Inflammatory macrophage treated with lipopolysaccharide for 4 hours (primary cell): ENCODE data around the gene SSBP4.
"Not testable (repeated sequence)": the region's sequence is repeated elsewhere in the genome, so short reads cannot be mapped to it uniquely, and the experiment has no call there.

Experiments
- DNase-seq: peaks from one replicate; pipeline ENCODE4 v3.0.0-alpha.2; 2020

SSBP4 gene

DNA sequence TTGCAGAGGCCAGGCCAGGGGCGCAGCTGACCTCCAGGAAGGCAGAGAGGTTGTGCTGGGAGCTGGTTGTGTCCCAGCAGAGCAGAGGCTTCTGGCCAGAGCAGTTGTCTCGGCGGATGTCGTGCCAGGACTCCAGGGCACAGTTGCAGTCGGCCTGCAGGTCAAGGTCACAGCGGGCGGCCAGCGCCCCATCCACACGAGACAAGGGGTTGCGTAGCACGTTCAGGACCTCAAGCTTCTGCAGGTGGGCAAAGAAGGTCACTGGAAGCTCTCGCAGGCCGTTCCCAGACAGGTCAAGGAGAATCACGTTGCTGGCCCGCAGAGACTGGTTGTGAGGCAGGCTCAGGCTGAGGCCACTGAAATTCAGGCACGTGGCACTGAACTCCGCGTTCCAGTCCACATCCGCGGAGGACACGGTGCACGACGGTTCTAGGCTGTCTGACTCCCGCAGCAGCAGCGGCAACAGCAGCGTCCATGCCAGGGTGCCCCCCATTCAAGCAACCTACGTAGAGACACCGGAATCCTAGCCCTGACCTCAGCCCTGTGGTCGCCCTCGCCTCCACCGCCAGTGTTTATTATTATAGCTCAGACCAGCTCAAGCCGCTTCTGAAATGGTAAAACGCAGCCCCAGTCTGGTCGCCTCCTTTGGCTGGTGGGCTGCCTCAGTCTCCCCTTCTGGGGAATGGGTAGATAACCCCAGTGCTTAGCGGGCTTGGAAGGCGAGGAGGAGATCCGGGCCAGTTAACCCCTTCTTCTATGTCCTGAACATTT, 22.5 kb upstream of the SSBP4 start:
- DNase-seq, result no peak

DNA sequence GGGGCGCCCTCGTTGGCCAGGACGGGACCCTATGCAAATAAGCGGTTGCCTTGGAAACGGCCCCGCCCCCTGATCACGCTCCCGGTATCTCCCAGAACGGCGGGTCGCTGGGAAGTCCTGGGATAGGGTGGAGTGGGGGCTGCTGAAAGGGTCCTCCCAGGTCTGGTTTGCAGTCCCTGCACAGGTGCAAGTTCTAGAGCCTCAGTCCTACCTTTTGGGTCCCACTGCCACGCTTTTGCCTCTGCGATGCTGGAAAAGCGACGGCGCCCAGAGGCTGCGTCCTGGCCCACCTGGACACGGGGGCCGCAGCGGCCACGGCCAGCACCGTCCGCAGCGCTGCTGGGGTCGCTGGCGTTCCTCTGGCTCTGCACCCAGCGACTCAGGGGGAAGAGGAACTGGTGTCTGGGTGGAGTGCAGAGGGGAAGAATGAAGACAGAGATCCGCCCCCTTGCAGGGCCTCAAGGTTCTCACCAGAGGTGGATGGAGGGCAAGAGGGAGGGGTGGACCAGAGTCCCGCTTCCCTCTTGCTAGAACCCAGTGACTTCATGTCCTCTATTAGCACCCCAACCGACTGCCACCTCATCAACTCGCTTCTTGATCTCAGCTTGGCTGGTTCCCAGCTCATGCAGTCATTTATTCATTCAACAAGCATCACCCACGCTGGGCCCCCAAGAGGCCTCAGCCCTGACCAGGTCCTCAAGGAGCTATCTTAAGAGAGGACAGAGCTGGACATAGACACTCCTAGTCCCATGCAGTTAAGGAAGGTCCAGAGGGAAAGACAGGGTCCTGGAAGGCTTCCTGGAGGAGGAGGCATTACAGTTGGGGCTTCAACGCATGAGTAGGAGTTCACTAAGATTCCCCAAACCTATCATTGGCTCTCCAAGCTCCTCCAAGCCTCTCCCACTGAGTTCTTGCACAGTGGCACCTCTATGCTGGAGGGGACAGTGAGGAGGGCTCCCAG, 21.7 kb upstream of the SSBP4 start, which contains the start of gene LRRC25:
TSS of gene LRRC25 (minus strand) at position 381 of the 961 bp plus-strand sequence. CDS start 659 bp downstream, outside the sequence.
- peak; percentile 96 for DNase-seq

DNA sequence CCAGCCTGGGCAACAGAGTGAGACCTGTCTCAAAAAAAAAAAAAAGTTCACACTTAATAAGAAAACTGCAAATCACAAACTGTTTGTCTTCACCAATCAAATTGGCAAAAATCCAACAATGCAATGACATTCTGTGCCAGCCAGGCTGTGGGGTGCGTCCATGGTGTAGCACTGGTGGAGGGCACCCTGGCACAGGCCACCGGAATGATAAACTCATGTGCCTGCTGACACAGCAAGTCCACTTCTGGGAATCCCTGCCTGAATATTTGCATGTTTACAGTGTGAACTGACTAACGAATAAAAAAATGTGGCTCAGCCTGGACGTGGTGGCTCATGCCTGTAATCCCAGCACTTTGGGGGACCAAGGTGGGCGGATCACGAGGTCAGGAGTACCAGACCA, 20.2 kb upstream of the SSBP4 start:
- DNase-seq, result peak; percentile 73

DNA sequence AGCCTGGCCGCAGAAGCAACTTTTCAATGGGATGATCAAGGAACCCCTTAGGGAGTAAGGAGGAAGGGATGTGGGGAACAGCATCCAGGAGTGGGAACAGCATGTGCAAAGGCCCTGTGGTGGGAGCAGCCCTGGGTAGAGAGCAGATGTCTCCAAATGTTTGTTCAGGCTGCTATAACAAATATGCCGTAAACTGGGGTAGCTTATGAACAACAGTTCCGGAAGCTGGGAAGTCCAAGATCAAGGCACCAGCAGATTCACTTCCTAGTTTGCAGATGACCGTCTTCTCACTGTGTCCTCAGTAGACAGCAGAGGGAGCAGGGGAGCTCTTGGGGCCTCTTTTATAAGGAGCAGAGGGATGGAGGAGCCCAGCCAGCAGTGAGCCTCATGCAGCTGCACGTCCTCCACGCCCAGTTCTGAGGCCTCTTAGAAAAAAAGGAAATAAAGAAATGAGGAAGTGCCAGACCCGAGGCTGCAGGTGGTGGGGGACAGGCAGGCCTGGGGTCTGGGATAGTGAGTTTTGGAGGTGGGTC, 17.6 kb upstream of the SSBP4 start:
- peak; percentile 97 for DNase-seq

DNA sequence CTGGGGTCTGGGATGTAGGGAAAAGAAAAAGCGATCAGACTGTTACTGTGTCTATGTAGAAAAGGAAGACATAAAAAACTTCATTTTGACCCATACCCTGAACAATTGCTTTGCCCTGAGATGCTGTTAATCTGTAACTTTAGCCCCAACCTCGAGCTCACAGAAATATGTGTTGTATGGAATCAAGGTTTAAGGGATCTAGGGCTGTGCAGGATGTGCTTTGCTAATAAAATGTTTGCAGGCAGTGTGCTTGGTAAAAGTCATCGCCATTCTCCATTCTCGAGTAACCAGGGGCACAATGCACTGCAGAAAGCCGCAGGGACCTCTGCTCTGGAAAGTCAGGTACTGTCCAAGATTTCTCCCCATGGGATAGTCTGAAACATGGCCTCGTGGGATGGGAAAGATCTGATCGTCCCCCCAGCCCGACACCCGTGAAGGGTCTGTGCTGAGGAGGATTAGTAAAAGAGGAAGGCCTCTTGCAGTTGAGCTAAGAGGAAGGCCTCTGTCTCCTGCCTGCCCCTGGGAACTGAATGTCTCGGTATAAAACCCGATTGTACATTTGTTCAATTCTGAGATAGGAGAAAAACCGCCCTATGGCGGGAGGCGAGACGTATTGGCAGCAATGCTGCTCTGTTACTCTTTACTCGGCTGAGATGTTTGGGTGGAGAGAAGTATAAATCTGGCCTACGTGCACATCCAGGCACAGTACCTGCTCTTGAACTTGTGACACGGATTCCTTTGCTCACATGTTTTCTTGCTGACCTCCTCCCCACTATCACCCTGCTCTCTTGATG, 16.5 kb upstream of the SSBP4 start:
- not testable (repeated sequence) for DNase-seq

- not testable (repeated sequence) for DNase-seq
These were observed 13.4 kb upstream of the SSBP4 start for GRCh38 chr19:18405754-18406153.

DNA sequence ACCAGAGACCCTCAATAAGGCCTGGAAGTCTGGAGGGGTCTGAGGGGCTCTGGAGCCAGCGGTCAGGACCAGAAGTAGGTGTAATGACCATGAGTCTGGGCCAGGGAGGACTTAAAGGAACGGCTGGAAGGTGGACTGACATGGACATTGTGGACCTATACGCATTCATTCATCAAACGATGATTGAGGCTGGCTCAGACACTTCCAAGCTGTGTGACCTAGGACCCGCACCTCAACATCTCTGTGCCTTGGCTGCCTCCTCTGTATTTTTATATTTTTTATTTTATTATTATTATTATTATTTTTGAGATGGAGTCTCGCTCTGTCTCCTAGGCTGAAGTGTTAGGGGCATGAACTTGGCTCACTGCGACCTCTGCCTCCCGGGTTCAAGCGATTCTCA, 12.4 kb upstream of the SSBP4 start:
- no peak for DNase-seq

GRCh38 chr19:18408053-18408476, 11.1 kb upstream of the SSBP4 start:
- DNase-seq, result peak; percentile 52

GRCh38 chr19:18412610-18413239, 6.5 kb upstream of the SSBP4 start:
- no peak for DNase-seq

- no peak for DNase-seq
These were observed 4.6 kb upstream of the SSBP4 start for GRCh38 chr19:18414504-18415177.

DNA sequence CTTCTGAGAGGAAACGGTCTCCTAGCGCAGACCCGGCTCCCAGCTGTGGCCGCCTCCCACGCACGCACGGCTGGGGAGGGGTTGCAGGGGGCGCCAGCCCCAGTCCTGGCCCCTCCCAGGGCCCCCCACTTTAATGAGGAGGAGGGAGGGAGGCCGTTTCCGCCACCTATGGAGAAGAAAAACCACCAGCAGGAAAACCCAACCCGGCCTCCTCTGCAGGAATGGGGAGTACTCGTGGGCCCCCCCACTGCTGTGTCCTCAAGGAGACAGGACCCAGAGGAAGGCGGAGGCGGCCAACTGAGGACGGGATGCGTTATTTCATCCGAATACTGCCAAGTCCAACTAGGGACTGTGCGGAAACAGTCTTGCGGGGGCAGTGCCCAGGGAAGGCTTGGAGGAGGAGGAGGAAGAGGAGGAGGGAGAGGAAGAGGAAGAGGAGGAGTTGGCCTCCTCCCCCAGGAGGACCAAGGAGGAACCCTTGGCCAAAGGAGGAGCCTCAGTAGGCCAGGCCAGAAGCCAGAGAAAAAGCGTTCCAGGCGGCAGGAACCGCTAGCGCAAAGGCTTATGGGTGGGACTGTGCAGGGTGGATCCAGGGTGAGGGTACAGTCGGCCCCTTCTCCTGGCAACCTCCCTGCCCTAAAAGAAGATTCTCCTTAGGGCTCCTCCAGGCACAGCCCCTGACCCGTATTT, 3.9 kb upstream of the SSBP4 start:
- DNase-seq, result peak; percentile 60

DNA sequence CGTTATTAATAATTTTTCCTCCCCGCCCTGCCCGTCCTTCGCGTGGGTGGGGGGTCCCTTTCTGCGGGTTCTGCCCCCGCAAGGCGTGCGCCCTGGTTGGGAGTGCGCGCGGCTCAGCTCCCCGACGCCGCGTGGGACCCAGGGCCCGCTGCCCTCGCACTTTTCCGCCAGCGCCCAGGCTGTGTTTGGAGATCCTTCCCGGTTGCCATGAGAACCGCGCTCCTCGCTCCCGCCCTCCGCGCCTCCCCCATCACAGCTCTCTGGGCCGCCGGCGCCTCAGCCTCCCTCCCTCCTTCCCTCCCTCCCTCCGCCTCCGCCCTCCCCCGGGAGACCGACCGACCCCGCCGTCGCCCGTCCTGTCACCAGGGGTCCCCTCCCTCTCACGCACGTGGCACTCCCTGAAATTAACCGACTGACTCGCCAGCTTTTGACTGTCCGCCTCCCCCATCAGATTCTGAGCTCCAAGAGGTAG, 2.4 kb upstream of the SSBP4 start:
- peak; percentile 53 for DNase-seq

DNA sequence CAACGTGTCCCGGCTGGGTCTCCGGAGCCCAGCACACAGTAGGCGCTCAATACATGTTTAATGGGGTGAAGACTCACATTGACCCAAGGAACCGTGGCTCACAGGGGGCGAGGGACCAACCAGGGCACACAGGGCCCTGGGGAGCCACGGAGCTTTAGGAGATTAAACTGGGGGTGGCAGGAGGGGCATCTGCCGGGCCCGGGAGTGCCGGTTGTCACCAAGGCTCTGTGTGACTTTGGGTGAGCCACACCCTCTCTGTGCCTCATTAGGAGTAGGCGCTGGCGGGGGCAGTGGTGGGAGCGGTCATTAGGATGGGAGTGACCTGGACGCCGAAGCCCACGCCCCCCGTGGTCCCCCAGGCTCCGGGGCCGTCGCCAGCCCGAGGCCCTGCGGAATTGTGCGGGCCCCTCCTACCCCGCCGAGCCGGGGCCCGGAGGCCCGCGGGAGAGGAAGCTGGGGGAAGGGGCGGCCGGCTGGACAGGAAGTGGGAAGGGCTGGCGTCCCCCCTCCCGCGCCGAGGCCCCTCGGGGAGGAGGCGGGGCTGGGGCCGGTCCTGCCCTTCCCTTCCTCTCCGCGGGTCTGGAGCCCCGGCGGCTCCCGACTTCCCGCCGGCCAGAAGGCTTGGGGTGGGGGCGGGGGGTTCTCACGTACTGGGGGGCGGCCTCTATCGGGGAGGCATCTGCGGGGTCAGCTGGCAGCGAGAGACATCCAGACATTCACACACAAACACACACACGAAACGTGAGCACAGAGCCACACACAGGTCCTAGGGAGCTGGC, 1.8 kb upstream of the SSBP4 start:
- peak; percentile 30 for DNase-seq

- DNase-seq, result peak; percentile 33
These were observed 1.1 kb upstream of the SSBP4 start for GRCh38 chr19:18418029-18418482.

GRCh38 chr19:18418483-18419194, 559 bp upstream of the SSBP4 start:
- peak; percentile 59 for DNase-seq

GRCh38 chr19:18419699-18420460, 682 bp downstream of the SSBP4 start:
- no peak for DNase-seq

GRCh38 chr19:18420930-18421329, 1.7 kb downstream of the SSBP4 start:
- DNase-seq, result no peak

- no peak for DNase-seq
These were observed 2.3 kb downstream of the SSBP4 start for GRCh38 chr19:18421371-18421959.
